Breast epithelium (tissue), 3 donors: ENCODE data around the gene SOX8.

Experiments used
- POLR2AphosphoS5 ChIP-seq, 3 donors: sonication (generic); formaldehyde crosslinking; IDR thresholded peaks; one replicate each; pipeline ENCODE4 v1.6.1; 2017; ENCODE audit warnings: antibody characterized with exemption in 3 of 3
- TF ChIP-seq, protein P1 (sequence below), 3 donors: fragments of 450-650 bp; IDR thresholded peaks; one replicate each; pipeline ENCODE4 v1.5.1; 2016 to 2017; ENCODE audit warnings: antibody characterized with exemption in 3 of 3, mild to moderate bottlenecking in 3 of 3, moderate library complexity in 3 of 3

DNA sequence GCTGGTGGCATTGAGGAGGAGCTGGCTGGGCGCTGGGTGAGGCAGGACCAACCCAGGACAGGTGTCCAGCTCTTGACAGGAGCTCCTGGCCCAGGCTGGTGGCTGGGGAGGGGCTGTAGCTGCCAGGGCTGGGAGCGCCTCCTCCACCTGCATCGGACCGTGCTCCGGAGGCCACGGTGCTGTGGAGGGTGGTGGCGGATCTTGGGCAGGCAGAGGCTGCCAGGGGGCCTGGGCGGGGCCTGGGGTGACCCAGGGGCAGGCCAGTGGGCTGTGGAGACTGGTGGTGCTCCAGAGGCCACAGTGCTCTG is 32.0 kb downstream of the SOX8 start:
- TF ChIP-seq, protein P1, sequence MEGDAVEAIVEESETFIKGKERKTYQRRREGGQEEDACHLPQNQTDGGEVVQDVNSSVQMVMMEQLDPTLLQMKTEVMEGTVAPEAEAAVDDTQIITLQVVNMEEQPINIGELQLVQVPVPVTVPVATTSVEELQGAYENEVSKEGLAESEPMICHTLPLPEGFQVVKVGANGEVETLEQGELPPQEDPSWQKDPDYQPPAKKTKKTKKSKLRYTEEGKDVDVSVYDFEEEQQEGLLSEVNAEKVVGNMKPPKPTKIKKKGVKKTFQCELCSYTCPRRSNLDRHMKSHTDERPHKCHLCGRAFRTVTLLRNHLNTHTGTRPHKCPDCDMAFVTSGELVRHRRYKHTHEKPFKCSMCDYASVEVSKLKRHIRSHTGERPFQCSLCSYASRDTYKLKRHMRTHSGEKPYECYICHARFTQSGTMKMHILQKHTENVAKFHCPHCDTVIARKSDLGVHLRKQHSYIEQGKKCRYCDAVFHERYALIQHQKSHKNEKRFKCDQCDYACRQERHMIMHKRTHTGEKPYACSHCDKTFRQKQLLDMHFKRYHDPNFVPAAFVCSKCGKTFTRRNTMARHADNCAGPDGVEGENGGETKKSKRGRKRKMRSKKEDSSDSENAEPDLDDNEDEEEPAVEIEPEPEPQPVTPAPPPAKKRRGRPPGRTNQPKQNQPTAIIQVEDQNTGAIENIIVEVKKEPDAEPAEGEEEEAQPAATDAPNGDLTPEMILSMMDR (IDR thresholded peaks at IDR 0.05) = no peak
- no peak for TF ChIP-seq POLR2AphosphoS5 (IDR thresholded peaks at IDR 0.05)
